ENCODE measurements around the gene MYRFL.

MYRFL gene

GRCh38 chr12:69886715-69887114 is 61.7 kb downstream of the MYRFL start:
- Histone ChIP-seq H3K27ac (ENCODE audit: low read depth, low read length) (no peak overlapping the region), H3K36me3 (ENCODE audit: control insufficient read depth in 1 of 2, insufficient read depth in 2 of 2, low read length in 2 of 2) (peaks cover 6 to 20% of the 10 kb centered on the region in 2 donors), H3K4me3 (ENCODE audit: low read depth in 1 of 2, low read length in 2 of 2) (no peak overlapping the region), H3K9ac (ENCODE audit: low read depth in 1 of 2, low read length in 2 of 2) (no peak overlapping the region), H3K9me3 (ENCODE audit: control insufficient read depth in 1 of 2, low read length in 2 of 2) (no peaks in the 10 kb centered on the region), H3K4me1 (ENCODE audit: control insufficient read depth in 1 of 2, insufficient read depth in 2 of 2, low read length in 2 of 2) (no peaks in the 10 kb centered on the region), H3K27me3 (ENCODE audit: control insufficient read depth in 1 of 2, insufficient read depth in 2 of 2, low read length in 2 of 2) (no peaks in the 10 kb centered on the region)

DNA sequence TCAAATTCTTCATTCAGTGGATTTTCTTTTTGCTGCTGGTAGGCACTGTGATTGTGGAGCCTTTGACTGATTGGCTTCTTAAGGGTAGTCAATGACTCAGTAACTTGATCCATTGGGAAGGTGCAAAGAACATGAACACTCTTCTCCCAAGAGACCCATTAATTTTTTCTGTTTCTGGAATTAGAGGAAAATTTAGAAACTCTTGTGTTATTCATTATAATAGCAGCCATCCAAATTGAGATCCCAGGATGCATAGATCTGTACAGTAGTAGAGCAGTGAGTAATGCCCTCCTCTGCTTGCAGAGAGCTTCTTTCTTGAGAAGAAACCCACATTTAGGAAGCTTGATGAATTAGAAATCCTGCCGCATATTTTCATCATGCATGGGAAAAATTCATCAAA is 63.9 kb downstream of the MYRFL start:
- H3K9me3 ChIP-seq (ENCODE audit: control insufficient read depth in 1 of 2, low read length in 2 of 2) = no peaks in the 10 kb centered on the region
- H3K36me3 ChIP-seq (ENCODE audit: control insufficient read depth in 1 of 2, insufficient read depth in 2 of 2, low read length in 2 of 2) = peaks cover 6 to 21% of the 10 kb centered on the region in 2 donors
- no peak overlapping the region for H3K4me3 ChIP-seq (ENCODE audit: low read depth in 1 of 2, low read length in 2 of 2)
- H3K9ac ChIP-seq (ENCODE audit: low read depth in 1 of 2, low read length in 2 of 2) = no peak overlapping the region
- H3K27ac ChIP-seq (ENCODE audit: low read depth, low read length) = no peak overlapping the region
- H3K4me1 ChIP-seq (ENCODE audit: control insufficient read depth in 1 of 2, insufficient read depth in 2 of 2, low read length in 2 of 2) = no peaks in the 10 kb centered on the region
- no peaks in the 10 kb centered on the region for H3K27me3 ChIP-seq (ENCODE audit: control insufficient read depth in 1 of 2, insufficient read depth in 2 of 2, low read length in 2 of 2)

DNA sequence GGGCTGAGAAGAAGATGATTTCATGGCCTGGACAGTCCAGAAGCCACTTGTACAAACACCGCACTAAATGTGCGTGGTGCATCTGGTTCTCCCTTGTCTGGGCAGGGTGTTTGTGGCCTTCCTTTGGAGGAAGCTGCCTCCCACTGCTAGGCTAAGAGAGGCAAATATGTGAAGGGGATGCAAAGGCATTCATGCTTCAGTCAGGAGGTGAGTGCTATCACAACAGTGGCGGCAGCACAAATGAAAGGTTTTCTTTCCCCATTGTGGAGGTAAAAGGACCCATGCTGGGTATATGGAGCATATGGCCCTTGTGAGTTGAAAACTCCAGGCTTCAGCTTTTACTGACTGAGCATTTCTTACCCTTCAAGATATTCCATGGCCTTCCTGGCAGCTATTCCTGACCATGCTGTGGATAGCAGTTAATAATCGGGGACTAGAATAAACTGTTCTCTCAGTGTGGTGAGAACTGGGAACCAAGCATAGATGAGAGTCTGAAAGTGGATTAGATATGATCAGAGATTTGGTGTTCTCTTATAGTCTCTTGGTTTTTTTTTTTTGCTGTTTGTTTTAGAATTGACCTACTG is 69.9 kb downstream of the MYRFL start:
- peaks cover 3 to 34% of the 10 kb centered on the region in 2 donors for H3K36me3 ChIP-seq (ENCODE audit: control insufficient read depth in 1 of 2, insufficient read depth in 2 of 2, low read length in 2 of 2)
- H3K9me3 ChIP-seq (ENCODE audit: control insufficient read depth in 1 of 2, low read length in 2 of 2) = no peaks in the 10 kb centered on the region
- no peak overlapping the region for H3K4me3 ChIP-seq (ENCODE audit: low read depth in 1 of 2, low read length in 2 of 2)
- no peak overlapping the region for H3K27ac ChIP-seq (ENCODE audit: low read depth, low read length)
- no peaks in the 10 kb centered on the region for H3K4me1 ChIP-seq (ENCODE audit: control insufficient read depth in 1 of 2, insufficient read depth in 2 of 2, low read length in 2 of 2)
- no peak overlapping the region for H3K9ac ChIP-seq (ENCODE audit: low read depth in 1 of 2, low read length in 2 of 2)
- no peaks in the 10 kb centered on the region for H3K27me3 ChIP-seq (ENCODE audit: control insufficient read depth in 1 of 2, insufficient read depth in 2 of 2, low read length in 2 of 2)

DNA sequence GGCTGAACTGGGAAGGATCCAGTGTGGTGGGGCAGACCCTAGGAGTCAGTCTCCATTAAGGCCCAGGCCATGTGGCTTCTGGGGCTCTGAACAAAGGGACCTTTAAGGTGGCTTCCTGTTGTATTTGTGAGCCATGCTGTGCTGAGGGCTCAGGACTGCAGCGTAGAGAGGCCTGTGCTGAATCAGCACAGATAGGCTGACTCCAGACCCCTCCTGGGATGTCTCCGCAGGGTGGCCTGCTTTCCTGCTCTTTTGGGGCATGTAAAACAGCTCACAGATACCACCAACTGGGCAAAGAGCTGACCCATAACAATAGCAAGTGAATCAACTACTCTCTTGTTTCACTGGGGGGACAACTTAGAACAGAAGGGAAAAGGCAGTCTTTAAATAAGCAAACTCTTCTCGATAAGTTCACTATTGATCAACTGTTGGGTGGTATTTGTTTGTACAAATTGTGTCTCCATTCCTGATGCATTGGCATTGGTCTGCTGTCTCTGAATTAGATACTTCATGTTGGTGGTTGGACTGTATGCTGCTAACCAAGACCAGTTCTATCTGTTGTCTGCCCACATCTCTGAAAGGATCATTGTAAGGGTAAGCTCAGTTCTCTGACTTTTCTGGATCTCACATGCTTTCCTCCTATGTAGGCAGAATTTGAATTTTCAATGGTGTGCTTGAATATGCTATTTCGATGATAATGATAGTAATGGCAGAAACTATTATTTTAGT is 71.8 kb downstream of the MYRFL start:
- Histone ChIP-seq H3K27me3 (ENCODE audit: control insufficient read depth in 1 of 2, insufficient read depth in 2 of 2, low read length in 2 of 2) (no peaks in the 10 kb centered on the region), H3K4me1 (ENCODE audit: control insufficient read depth in 1 of 2, insufficient read depth in 2 of 2, low read length in 2 of 2) (no peaks in the 10 kb centered on the region), H3K4me3 (ENCODE audit: low read depth in 1 of 2, low read length in 2 of 2) (no peak overlapping the region), H3K9ac (ENCODE audit: low read depth in 1 of 2, low read length in 2 of 2) (no peak overlapping the region), H3K9me3 (ENCODE audit: control insufficient read depth in 1 of 2, low read length in 2 of 2) (no peaks in the 10 kb centered on the region), H3K27ac (ENCODE audit: low read depth, low read length) (no peak overlapping the region), H3K36me3 (ENCODE audit: control insufficient read depth in 1 of 2, insufficient read depth in 2 of 2, low read length in 2 of 2) (peaks cover 3 to 34% of the 10 kb centered on the region in 2 donors)

- H3K4me3 ChIP-seq (ENCODE audit: low read depth in 1 of 2, low read length in 2 of 2) = no peak overlapping the region
- H3K27me3 ChIP-seq (ENCODE audit: control insufficient read depth in 1 of 2, insufficient read depth in 2 of 2, low read length in 2 of 2) = no peaks in the 10 kb centered on the region
- H3K9ac ChIP-seq (ENCODE audit: low read depth in 1 of 2, low read length in 2 of 2) = no peak overlapping the region
- no peaks in the 10 kb centered on the region for H3K9me3 ChIP-seq (ENCODE audit: control insufficient read depth in 1 of 2, low read length in 2 of 2)
- H3K27ac ChIP-seq (ENCODE audit: low read depth, low read length) = no peak overlapping the region
- H3K4me1 ChIP-seq (ENCODE audit: control insufficient read depth in 1 of 2, insufficient read depth in 2 of 2, low read length in 2 of 2) = no peaks in the 10 kb centered on the region
- peaks cover 3 to 30% of the 10 kb centered on the region in 2 donors for H3K36me3 ChIP-seq (ENCODE audit: control insufficient read depth in 1 of 2, insufficient read depth in 2 of 2, low read length in 2 of 2)
Observed at GRCh38 chr12:69897744-69898143, 72.7 kb downstream of the MYRFL start.

GRCh38 chr12:69898236-69898635 is 73.2 kb downstream of the MYRFL start:
- Histone ChIP-seq H3K27me3 (ENCODE audit: control insufficient read depth in 1 of 2, insufficient read depth in 2 of 2, low read length in 2 of 2) (no peaks in the 10 kb centered on the region), H3K9me3 (ENCODE audit: control insufficient read depth in 1 of 2, low read length in 2 of 2) (no peaks in the 10 kb centered on the region), H3K36me3 (ENCODE audit: control insufficient read depth in 1 of 2, insufficient read depth in 2 of 2, low read length in 2 of 2) (peaks cover 3 to 31% of the 10 kb centered on the region in 2 donors), H3K27ac (ENCODE audit: low read depth, low read length) (no peak overlapping the region), H3K9ac (ENCODE audit: low read depth in 1 of 2, low read length in 2 of 2) (no peak overlapping the region), H3K4me3 (ENCODE audit: low read depth in 1 of 2, low read length in 2 of 2) (no peak overlapping the region), H3K4me1 (ENCODE audit: control insufficient read depth in 1 of 2, insufficient read depth in 2 of 2, low read length in 2 of 2) (no peaks in the 10 kb centered on the region)

DNA sequence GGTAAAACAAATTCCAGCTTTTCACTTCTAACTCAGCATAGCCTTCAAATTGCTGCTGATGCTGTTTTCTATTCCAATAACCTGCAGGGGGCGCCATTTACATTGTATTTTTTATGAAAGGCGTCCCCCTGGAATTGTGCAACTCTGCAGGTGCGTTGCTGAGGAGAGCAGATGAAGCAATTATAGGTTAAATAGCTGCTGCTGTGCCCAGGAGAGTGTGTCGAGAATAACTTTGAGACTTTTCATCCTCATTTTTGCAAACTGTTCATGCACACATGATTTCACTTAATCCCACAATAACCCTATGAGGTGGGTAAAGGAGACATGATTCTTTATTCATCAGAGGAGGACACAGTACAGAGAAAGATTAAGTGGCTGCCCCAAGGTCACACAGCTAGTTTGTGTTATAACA is 75.7 kb downstream of the MYRFL start:
- H3K4me3 ChIP-seq (ENCODE audit: low read depth in 1 of 2, low read length in 2 of 2) = no peak overlapping the region
- H3K9me3 ChIP-seq (ENCODE audit: control insufficient read depth in 1 of 2, low read length in 2 of 2) = no peaks in the 10 kb centered on the region
- no peaks in the 10 kb centered on the region for H3K4me1 ChIP-seq (ENCODE audit: control insufficient read depth in 1 of 2, insufficient read depth in 2 of 2, low read length in 2 of 2)
- H3K36me3 ChIP-seq (ENCODE audit: control insufficient read depth in 1 of 2, insufficient read depth in 2 of 2, low read length in 2 of 2) = peaks cover 8 to 39% of the 10 kb centered on the region in 2 donors
- no peak overlapping the region for H3K27ac ChIP-seq (ENCODE audit: low read depth, low read length)
- H3K9ac ChIP-seq (ENCODE audit: low read depth in 1 of 2, low read length in 2 of 2) = no peak overlapping the region
- no peaks in the 10 kb centered on the region for H3K27me3 ChIP-seq (ENCODE audit: control insufficient read depth in 1 of 2, insufficient read depth in 2 of 2, low read length in 2 of 2)

DNA sequence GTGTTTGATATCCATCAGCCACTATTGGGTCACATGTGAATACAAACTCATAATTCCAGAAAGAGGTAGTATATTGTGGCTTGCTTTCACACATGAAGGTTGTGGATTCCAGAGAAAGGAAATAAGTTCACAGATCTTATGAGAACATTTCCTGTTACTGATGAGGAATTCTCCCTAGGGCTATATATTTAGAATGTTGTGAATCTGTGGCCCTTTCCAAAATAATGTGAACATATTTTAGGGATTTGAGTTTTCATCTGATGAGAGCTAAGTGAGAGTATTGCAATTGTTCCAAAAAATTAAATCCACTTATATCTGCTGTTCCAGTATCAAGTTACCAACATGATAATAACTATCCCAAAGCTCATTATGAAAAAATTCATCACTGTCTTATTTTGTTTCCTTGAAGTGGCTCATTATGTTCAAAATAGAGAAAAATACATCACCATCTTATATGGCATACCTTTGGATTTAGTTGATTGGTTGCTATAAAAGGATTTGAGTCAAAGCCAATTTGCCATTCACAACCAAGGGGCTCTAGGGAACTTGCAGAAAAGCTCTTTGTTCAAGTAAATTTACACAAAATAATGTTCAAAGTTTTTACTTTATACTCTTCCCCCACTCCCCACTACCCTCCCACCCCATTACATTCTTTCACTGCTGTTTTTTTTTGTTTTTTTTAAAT is 76.3 kb downstream of the MYRFL start:
- H3K27me3 ChIP-seq (ENCODE audit: control insufficient read depth in 1 of 2, insufficient read depth in 2 of 2, low read length in 2 of 2) = no peaks in the 10 kb centered on the region
- H3K36me3 ChIP-seq (ENCODE audit: control insufficient read depth in 1 of 2, insufficient read depth in 2 of 2, low read length in 2 of 2) = peaks cover 8 to 45% of the 10 kb centered on the region in 2 donors
- H3K27ac ChIP-seq (ENCODE audit: low read depth, low read length) = no peak overlapping the region
- no peak overlapping the region for H3K9ac ChIP-seq (ENCODE audit: low read depth in 1 of 2, low read length in 2 of 2)
- no peaks in the 10 kb centered on the region for H3K4me1 ChIP-seq (ENCODE audit: control insufficient read depth in 1 of 2, insufficient read depth in 2 of 2, low read length in 2 of 2)
- no peak overlapping the region for H3K4me3 ChIP-seq (ENCODE audit: low read depth in 1 of 2, low read length in 2 of 2)
- no peaks in the 10 kb centered on the region for H3K9me3 ChIP-seq (ENCODE audit: control insufficient read depth in 1 of 2, low read length in 2 of 2)

DNA sequence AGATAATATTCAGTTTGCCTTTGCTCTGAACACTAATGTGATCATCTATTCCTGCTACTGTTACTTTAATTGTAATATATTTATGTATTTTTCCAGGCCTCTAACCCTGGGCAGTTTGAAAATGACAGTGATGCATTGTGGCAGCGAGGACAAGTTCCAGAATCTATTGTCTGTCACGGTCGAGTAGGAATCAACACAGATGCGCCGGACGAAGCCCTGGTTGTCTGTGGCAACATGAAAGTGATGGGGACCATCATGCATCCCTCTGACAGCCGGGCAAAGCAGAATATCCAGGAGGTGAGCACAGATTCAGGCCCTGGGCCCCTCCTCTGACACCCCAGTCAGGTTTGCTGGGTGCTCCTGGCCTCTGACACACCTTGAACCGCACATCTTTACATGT is 78.5 kb downstream of the MYRFL start:
- H3K4me3 ChIP-seq (ENCODE audit: low read depth in 1 of 2, low read length in 2 of 2) = no peak overlapping the region
- no peaks in the 10 kb centered on the region for H3K4me1 ChIP-seq (ENCODE audit: control insufficient read depth in 1 of 2, insufficient read depth in 2 of 2, low read length in 2 of 2)

DNA sequence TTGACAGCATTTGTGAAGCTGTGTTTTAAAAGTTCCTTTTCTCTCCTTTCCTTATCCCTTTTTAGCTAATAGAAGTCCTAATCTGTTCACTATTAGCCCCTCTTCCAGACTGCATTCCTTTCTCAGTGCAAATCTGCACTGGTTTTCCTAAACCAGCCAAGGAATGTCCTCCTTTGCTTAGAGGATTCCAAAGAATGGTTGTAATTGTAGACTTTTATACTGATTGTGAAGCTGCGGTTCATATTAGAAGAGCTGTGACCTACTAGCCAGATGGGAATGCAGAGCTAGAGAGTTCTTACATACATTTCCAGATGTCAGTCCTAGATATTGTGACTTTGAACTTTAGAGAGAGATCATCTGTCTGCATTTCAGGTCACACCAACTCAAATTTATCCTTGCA is 79.8 kb downstream of the MYRFL start:
- Histone ChIP-seq H3K4me3 (ENCODE audit: low read depth in 1 of 2, low read length in 2 of 2) (no peak overlapping the region), H3K9me3 (ENCODE audit: control insufficient read depth in 1 of 2, low read length in 2 of 2) (no peaks in the 10 kb centered on the region), H3K36me3 (ENCODE audit: control insufficient read depth in 1 of 2, insufficient read depth in 2 of 2, low read length in 2 of 2) (peaks cover 5 to 45% of the 10 kb centered on the region in 2 donors), H3K27ac (ENCODE audit: low read depth, low read length) (no peak overlapping the region), H3K27me3 (ENCODE audit: control insufficient read depth in 1 of 2, insufficient read depth in 2 of 2, low read length in 2 of 2) (no peaks in the 10 kb centered on the region), H3K4me1 (ENCODE audit: control insufficient read depth in 1 of 2, insufficient read depth in 2 of 2, low read length in 2 of 2) (no peaks in the 10 kb centered on the region), H3K9ac (ENCODE audit: low read depth in 1 of 2, low read length in 2 of 2) (no peak overlapping the region)

More for the DNA sequence above, 78.5 kb downstream of the MYRFL start:
- Histone ChIP-seq H3K9me3 (ENCODE audit: control insufficient read depth in 1 of 2, low read length in 2 of 2) (no peaks in the 10 kb centered on the region), H3K9ac (ENCODE audit: low read depth in 1 of 2, low read length in 2 of 2) (no peak overlapping the region), H3K27me3 (ENCODE audit: control insufficient read depth in 1 of 2, insufficient read depth in 2 of 2, low read length in 2 of 2) (no peaks in the 10 kb centered on the region), H3K27ac (ENCODE audit: low read depth, low read length) (no peak overlapping the region), H3K36me3 (ENCODE audit: control insufficient read depth in 1 of 2, insufficient read depth in 2 of 2, low read length in 2 of 2) (peaks cover 5 to 47% of the 10 kb centered on the region in 2 donors)

Data from duodenal mucosa (tissue), 2 donors.